ENCODE measurements around the gene ZNF423.

The ZNF423 gene

GRCh38 chr16:49842972-49843371, 12.9 kb downstream of the ZNF423 start:
- DNase-seq (ENCODE audit: low spot score) = no peak

GRCh38 chr16:49839017-49839825, 16.7 kb downstream of the ZNF423 start:
- no peak for TF ChIP-seq CTCF (IDR thresholded peaks at IDR 0.05; ENCODE audit: borderline replicate concordance, control extremely low read depth, extremely low read depth, insufficient read depth, missing control alignments)
- DNase-seq (ENCODE audit: low spot score) = no peak
- in situ Hi-C loops (cut with MboI; ENCODE audit: low sequenced_read_pairs, unreplicated experiment) = no loop called here

More at GRCh38 chr16:49842972-49843371, 12.9 kb downstream of the ZNF423 start:
- TF ChIP-seq CTCF (IDR thresholded peaks at IDR 0.05; ENCODE audit: borderline replicate concordance, control extremely low read depth, extremely low read depth, insufficient read depth, missing control alignments) = no peak
- in situ Hi-C loops (cut with MboI; ENCODE audit: low sequenced_read_pairs, unreplicated experiment) = no loop called here

- in situ Hi-C loops (cut with MboI; ENCODE audit: low sequenced_read_pairs, unreplicated experiment) = no loop called here
- DNase-seq (ENCODE audit: low spot score) = no peak
These were observed 17.4 kb downstream of the ZNF423 start for GRCh38 chr16:49838441-49839016.

GRCh38 chr16:49837688-49838410, 18.1 kb downstream of the ZNF423 start:
- no peak for DNase-seq (ENCODE audit: low spot score)
- in situ Hi-C loops (cut with MboI; ENCODE audit: low sequenced_read_pairs, unreplicated experiment) = no loop called here
- no peak for TF ChIP-seq CTCF (IDR thresholded peaks at IDR 0.05; ENCODE audit: borderline replicate concordance, control extremely low read depth, extremely low read depth, insufficient read depth, missing control alignments)

More at GRCh38 chr16:49838441-49839016, 17.4 kb downstream of the ZNF423 start:
- TF ChIP-seq CTCF (IDR thresholded peaks at IDR 0.05; ENCODE audit: borderline replicate concordance, control extremely low read depth, extremely low read depth, insufficient read depth, missing control alignments) = no peak

- no peak for TF ChIP-seq CTCF (IDR thresholded peaks at IDR 0.05; ENCODE audit: borderline replicate concordance, control extremely low read depth, extremely low read depth, insufficient read depth, missing control alignments)
- no peak for DNase-seq (ENCODE audit: low spot score)
- in situ Hi-C loops (cut with MboI; ENCODE audit: low sequenced_read_pairs, unreplicated experiment) = no loop called here
These were observed 19.2 kb downstream of the ZNF423 start for GRCh38 chr16:49836668-49837067.

GRCh38 chr16:49836218-49836617, 19.7 kb downstream of the ZNF423 start:
- no peak for TF ChIP-seq CTCF (IDR thresholded peaks at IDR 0.05; ENCODE audit: borderline replicate concordance, control extremely low read depth, extremely low read depth, insufficient read depth, missing control alignments)
- in situ Hi-C loops (cut with MboI; ENCODE audit: low sequenced_read_pairs, unreplicated experiment) = no loop called here
- DNase-seq (ENCODE audit: low spot score) = no peak
